Germinal center (tissue), 1 donor: Measurements from ENCODE around the gene SEMA3G.

ENCODE experiments used
- DNase-seq: peaks from one replicate; pipeline ENCODE4 v3.0.0; 2012; ENCODE audit warnings: mixed read lengths, low spot score

The SEMA3G gene

GRCh38 chr3:52408466-52408865, 36.4 kb downstream of the SEMA3G start:
- no peak for DNase-seq

DNA sequence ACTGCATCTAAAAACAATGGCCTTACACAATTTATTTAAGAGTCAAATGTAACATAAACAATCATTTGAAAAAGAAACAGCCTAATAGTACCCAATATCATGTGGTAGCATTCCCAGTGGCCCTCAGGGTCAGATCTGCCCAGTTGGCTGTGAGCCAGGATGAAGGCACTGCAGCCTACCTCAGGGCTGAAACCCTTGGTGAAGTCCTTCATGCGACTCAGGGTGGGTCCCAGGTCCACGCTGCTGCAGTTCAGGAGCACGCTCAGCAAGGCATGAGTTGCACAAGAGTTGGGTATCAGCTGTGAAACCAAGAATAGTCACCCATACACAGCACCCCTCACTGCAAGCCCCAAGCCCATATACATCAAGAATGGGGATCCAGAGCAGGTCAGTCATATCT, 37.1 kb downstream of the SEMA3G start:
- no peak for DNase-seq

GRCh38 chr3:52406791-52407510, 38.0 kb downstream of the SEMA3G start:
- no peak for DNase-seq

DNA sequence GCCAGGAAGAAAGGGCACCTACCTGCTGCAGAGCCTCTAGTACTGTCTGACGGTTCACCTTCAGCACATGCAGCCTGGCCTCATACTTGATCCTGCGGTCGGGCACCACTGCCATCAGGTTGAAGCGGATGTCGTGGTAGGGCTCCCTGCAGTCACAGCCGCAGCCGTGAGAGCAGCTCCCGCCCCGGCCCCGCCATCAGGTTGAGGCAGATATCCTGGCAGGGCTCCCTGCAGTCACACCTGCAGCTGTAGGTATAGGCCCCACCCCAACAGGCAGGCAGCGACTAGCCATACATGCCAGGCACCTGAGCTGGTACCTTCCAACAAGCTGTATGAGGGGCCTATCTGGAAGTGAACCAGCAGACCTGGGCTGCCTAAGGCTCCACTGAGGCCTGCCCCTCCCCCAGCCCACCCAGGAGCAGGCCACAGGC, 38.7 kb downstream of the SEMA3G start:
- no peak for DNase-seq

DNA sequence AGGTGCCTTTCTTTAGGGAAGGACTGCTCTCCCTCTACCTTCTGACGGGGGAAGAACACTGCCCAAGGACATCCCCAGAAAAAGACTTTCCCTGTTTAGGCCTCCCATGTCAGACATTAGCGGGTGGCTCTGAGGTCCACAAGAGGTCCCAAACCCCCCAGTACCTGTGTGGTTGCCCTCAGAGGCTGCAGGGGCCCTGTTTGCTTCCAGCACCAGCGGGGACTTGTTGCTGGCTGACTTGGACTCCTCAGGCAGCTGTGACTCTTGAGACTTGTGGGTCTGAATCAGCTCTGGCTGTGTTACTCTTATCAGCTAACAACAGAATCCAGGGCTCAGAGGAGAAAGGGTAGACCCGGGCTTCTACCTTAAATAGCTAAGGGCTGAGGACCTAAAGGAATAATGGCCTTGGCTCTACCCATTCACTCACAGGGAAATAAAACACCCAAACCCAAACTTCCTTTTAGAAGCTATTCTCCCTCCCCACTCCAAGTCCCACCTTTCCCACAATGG, 39.2 kb downstream of the SEMA3G start:
- no peak for DNase-seq

- no peak for DNase-seq
Observed at GRCh38 chr3:52405066-52405465, 39.8 kb downstream of the SEMA3G start.

GRCh38 chr3:52404391-52404790, 40.5 kb downstream of the SEMA3G start:
- no peak for DNase-seq

GRCh38 chr3:52403955-52404354, 40.9 kb downstream of the SEMA3G start:
- DNase-seq = no peak

DNA sequence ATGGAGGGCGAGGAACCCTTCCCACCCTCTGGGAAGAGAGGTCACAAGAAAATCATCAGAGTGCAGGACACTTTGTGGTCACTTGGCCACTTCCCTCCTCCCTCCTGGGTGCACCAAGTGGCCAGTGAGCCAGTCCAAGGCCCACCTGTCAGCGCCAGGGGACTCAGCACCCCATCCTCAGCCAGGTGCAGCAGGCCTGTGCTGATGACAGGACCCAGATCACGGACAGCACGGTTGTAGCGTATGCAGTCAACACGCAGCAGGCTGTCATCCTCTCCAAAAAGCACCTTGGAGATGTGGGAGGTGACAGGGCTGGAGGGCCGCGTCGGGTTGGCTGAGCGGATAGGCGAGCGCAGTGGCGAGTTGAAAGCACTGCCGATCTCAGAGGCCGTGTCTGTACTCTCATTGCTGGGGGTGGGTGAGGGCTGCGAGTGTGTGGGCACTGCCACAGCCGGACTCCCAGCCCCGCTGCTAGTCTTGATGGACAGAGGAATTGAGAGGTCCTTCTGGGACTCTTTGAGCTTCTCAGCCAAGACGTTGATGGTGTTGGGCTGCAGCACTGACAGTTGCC, 41.5 kb downstream of the SEMA3G start:
- no peak for DNase-seq

GRCh38 chr3:52402706-52403270, 42.1 kb downstream of the SEMA3G start:
- no peak for DNase-seq

- DNase-seq = no peak
Observed at GRCh38 chr3:52402101-52402521, 42.8 kb downstream of the SEMA3G start.

DNA sequence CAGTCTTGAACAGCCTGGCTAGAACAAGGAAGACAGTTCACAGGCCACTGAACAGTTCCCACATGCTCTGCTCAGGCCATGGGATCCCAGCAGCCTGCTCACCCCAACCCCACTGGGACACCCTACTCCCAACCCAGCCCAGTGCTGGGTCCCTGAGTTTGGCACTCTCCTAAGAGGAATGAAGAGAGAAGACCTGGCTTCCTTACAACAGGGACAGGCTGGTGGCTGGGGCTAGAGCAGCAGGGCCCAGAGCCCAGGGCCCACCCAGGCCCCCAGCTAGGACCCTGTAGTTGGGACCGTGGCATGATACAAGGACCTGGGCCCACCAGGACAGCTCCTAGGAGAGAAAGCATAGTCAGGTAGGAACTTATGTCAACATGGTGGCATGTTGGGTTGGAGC, 43.4 kb downstream of the SEMA3G start:
- no peak for DNase-seq

GRCh38 chr3:52401021-52401420, 43.9 kb downstream of the SEMA3G start:
- DNase-seq = no peak

GRCh38 chr3:52400275-52400793, 44.6 kb downstream of the SEMA3G start:
- DNase-seq = no peak

DNA sequence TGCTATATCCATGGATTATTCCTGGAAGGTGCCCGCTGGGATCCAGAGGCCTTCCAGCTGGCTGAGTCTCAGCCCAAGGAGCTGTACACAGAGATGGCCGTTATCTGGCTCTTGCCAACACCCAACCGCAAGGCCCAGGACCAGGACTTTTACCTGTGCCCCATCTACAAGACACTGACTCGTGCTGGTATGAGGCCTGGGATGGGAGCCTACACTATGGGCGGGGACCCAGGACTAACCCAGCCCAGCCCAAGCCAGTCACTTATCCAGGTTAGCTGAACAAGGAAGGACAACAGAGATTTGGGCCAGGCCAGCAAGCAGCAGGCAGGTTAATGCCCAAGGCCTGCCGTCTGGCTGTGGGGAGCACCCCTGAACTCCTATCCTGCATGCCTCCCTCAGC, 45.3 kb downstream of the SEMA3G start:
- DNase-seq = no peak

GRCh38 chr3:52399131-52399530, 45.8 kb downstream of the SEMA3G start:
- no peak for DNase-seq

DNA sequence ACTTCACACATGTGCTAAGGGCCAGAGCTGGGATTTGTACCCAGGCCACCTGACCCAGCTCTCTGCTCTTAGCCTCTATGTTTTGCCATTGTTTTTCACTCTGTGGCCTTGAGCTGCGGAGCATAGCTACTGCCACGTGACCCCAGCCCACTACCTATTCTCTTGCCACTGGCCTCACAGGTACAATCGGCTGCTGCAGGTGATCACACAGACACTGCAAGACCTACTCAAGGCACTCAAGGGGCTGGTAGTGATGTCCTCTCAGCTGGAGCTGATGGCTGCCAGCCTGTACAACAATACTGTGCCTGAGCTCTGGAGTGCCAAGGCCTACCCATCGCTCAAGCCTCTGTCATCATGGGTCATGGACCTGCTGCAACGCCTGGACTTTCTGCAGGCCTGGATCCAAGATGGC, 46.2 kb downstream of the SEMA3G start:
- DNase-seq = no peak

DNA sequence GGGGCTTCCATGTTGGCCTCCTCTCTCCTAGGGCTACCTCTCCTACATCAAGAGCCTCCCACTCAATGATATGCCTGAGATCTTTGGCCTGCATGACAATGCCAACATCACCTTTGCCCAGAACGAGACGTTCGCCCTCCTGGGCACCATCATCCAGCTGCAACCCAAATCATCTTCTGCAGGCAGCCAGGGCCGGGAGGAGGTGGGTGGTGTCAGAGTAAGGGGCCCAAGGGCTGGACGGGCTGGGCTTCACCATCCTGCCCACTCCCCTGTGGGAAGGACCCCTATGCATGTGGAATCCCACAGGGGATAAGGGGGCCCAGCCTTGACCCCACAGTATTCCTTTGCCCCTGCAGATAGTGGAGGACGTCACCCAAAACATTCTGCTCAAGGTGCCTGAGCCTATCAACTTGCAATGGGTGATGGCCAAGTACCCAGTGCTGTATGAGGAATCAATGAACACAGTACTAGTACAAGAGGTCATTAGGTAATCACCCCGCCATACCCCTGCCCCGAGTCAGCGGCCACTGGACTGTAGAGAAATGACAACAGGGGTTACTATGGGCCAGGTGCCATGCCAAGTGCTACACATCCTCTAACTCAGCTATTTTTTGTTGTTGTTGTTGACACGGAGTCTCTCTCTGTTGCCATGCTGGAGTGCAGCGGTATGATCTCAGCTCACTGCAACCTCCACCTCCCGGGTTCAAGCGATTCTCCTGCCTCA, 47.1 kb downstream of the SEMA3G start:
- no peak for DNase-seq

GRCh38 chr3:52396907-52397591, 47.9 kb downstream of the SEMA3G start:
- DNase-seq = no peak

DNA sequence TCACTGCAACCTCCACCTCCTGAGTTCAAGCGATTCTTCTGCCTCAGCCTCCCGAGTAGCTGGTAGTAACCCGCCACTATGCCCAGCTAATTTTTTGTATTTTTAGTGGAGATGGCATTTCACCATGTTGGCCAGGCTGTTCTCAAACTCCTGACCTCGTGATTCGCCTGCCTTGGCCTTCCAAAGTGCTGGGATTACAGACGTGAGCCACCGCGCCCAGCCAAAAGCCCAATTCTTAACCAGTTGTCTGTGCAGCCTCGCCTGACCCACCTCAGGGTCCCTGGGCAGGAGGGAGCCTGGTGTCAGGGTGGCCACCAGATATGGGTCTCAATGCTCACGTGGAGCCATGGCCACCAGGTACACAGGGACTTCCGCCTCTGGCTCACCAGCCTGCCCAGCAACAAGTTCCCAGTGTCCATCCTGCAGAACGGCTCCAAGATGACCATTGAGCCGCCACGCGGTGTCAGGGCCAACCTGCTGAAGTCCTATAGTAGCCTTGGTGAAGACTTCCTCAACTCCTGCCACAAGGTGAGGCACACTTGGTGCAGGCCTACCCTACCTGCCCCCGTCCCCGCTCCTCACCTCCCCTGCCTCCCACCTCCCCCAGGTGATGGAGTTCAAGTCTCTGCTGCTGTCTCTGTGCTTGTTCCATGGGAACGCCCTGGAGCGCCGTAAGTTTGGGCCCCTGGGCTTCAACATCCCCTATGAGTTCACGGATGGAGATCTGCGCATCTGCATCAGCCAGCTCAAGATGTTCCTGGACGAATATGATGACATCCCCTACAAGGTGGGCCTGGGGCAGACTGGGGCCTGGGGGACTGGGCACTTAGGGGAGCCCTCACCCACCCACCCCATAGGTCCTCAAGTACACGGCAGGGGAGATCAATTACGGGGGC, 48.6 kb downstream of the SEMA3G start:
- DNase-seq = no peak

GRCh38 chr3:52395503-52395865, 49.4 kb downstream of the SEMA3G start:
- no peak for DNase-seq
